Measurements from ENCODE around the gene GAK. TPM values are rescaled to one million over a fixed set of nuclear protein-coding genes. Genes with fewer than 3 reads are reported as not detected.

GAK gene
- total RNA-seq, 1 experiment from 2014 or later: 86.6 TPM

- H3K4me3 ChIP-seq (ENCODE audit: low read depth in 2 of 2, low read length in 2 of 2): no peak overlapping the region
- no peaks in the 10 kb centered on the region for H3K27me3 ChIP-seq (ENCODE audit: control insufficient read depth, insufficient read depth, low read length)
- no TSS peak for BruUV-seq (replicated peaks)
- no peaks in the 10 kb centered on the region for H3K4me1 ChIP-seq (ENCODE audit: control insufficient read depth, insufficient read depth, low read length)
- TF ChIP-seq SIN3A (IDR thresholded peaks at IDR 0.05; ENCODE audit: borderline replicate concordance, insufficient read depth, low read depth, low read length) (no peak), REST (IDR thresholded peaks at IDR 0.05; ENCODE audit: insufficient read depth in 1 of 2, low read depth in 2 of 2, low read length in 1 of 2) (no peak)
- intact Hi-C loops (cut with micrococcal nuclease; ENCODE audit: unreplicated experiment) (no loop called here), in situ Hi-C loops (cut with HindIII; ENCODE audit: low pct_unique_long_range_greater_than_20kb, low sequenced_read_pairs) (no loop called here)
- ChIA-PET CTCF (interaction anchor here (0.5 kb wide), 1 partner anchor 435 kb away, joined by 4 read pairs; no protein-coding TSS in a partner anchor), POLR2A (no interaction called here)
- no peak for DNase-seq (ENCODE audit: low read depth, low spot score)
- ATAC-seq: no peak
- no peaks in the 10 kb centered on the region for H3K9me3 ChIP-seq (ENCODE audit: control insufficient read depth, insufficient read depth, low read depth, low read length)
- no peaks in the 10 kb centered on the region for H3K36me3 ChIP-seq (ENCODE audit: control insufficient read depth, insufficient read depth, low read length)
- H3K27ac ChIP-seq (ENCODE audit: low read length): no peak overlapping the region
These were observed 44.9 kb downstream of the GAK start for GRCh38 chr4:887034-887763.

GRCh38 chr4:886244-886643 lies 45.9 kb downstream of the GAK start:
- ATAC-seq: no peak
- Histone ChIP-seq H3K4me1 (ENCODE audit: control insufficient read depth, insufficient read depth, low read length) (no peaks in the 10 kb centered on the region), H3K4me3 (ENCODE audit: low read depth in 2 of 2, low read length in 2 of 2) (no peak overlapping the region), H3K9me3 (ENCODE audit: control insufficient read depth, insufficient read depth, low read depth, low read length) (no peaks in the 10 kb centered on the region), H3K36me3 (ENCODE audit: control insufficient read depth, insufficient read depth, low read length) (no peaks in the 10 kb centered on the region), H3K27ac (ENCODE audit: low read length) (no peak overlapping the region), H3K27me3 (ENCODE audit: control insufficient read depth, insufficient read depth, low read length) (no peaks in the 10 kb centered on the region)
- TF ChIP-seq POLR2AphosphoS5 (IDR thresholded peaks at IDR 0.05; ENCODE audit: low read depth, low read length) (no peak), CTCF (IDR thresholded peaks at IDR 0.05) (no peak), REST (IDR thresholded peaks at IDR 0.05; ENCODE audit: insufficient read depth in 1 of 2, low read depth in 2 of 2, low read length in 1 of 2) (no peak), TCF7L2 (IDR thresholded peaks at IDR 0.05; ENCODE audit: low read depth, low read length) (no peak), SIN3A (IDR thresholded peaks at IDR 0.05; ENCODE audit: borderline replicate concordance, insufficient read depth, low read depth, low read length) (no peak)
- CTCF ChIA-PET: no interaction called here
- in situ Hi-C loops (cut with HindIII; ENCODE audit: low pct_unique_long_range_greater_than_20kb, low sequenced_read_pairs): no loop called here
- POLR2A ChIA-PET: no interaction called here
- DNase-seq (ENCODE audit: low read depth, low spot score): no peak
- no TSS peak for BruUV-seq (replicated peaks)
- intact Hi-C loops (cut with micrococcal nuclease; ENCODE audit: unreplicated experiment): no loop called here

Data from Panc1 (cell line).